OCI-LY1 (cell line): ENCODE results near the gene KCNN2.

Experiments
- H2AFZ ChIP-seq: fragments of 200-600 bp; sonication (generic), shearing (Covaris generic); 2 replicates; pipeline ENCODE4 v1.6.0; 2014; ENCODE audit warnings: antibody characterized with exemption, mild to moderate bottlenecking, low read length
- H3F3A ChIP-seq: fragments of 200-600 bp; sonication (generic), shearing (Covaris generic); 2 replicates; pipeline ENCODE4 v1.6.0; 2014; ENCODE audit warnings: mild to moderate bottlenecking, antibody characterized with exemption, low read length, moderate library complexity; ENCODE audit not compliant: insufficient read depth
- H3K27ac ChIP-seq: fragments of 200-600 bp; sonication (generic); 2 replicates; pipeline ENCODE4 v1.5.1; 2014; ENCODE audit warnings: low read length, mixed run types, mild to moderate bottlenecking, low read depth; ENCODE audit not compliant: poor library complexity, severe bottlenecking
- H3K27me3 ChIP-seq: fragments of 200-600 bp; sonication (generic); 2 replicates; pipeline ENCODE4 v1.6.0; 2014; ENCODE audit warnings: antibody characterized with exemption, mild to moderate bottlenecking, low read length, moderate library complexity; ENCODE audit not compliant: insufficient read depth
- H3K36me3 ChIP-seq: fragments of 200-600 bp; sonication (generic); 2 replicates; pipeline ENCODE4 v1.6.1; 2014; ENCODE audit warnings: mild to moderate bottlenecking, antibody characterized with exemption, low read length, moderate library complexity, mixed read lengths; ENCODE audit not compliant: insufficient read depth
- H3K4me1 ChIP-seq: fragments of 200-600 bp; sonication (generic); 2 replicates; pipeline ENCODE4 v1.5.1; 2014; ENCODE audit warnings: mild to moderate bottlenecking, low read length, moderate library complexity; ENCODE audit not compliant: insufficient read depth, severe bottlenecking
- H3K4me2 ChIP-seq: fragments of 200-600 bp; sonication (generic), shearing (Covaris generic); 2 replicates; pipeline ENCODE4 v1.6.1; 2014; ENCODE audit warnings: low read length
- H3K4me3 ChIP-seq: fragments of 200-600 bp; sonication (generic); 2 replicates; pipeline ENCODE4 v1.5.1; 2014; ENCODE audit warnings: low read length, low read depth, mild to moderate bottlenecking, mixed read lengths; ENCODE audit not compliant: poor library complexity, severe bottlenecking
- H3K79me2 ChIP-seq: fragments of 200-600 bp; shearing (Covaris generic); 2 replicates; pipeline ENCODE4 v1.6.1; 2016; ENCODE audit warnings: mixed run types, low read length, mixed read lengths; ENCODE audit not compliant: insufficient read depth
- H3K9ac ChIP-seq: fragments of 200-600 bp; sonication (generic), shearing (Covaris generic); 2 replicates; pipeline ENCODE4 v1.6.1; 2014; ENCODE audit warnings: mild to moderate bottlenecking, low read length, mixed read lengths
- H3K9me2 ChIP-seq: fragments of 200-600 bp; sonication (generic), shearing (Covaris generic); 2 replicates; pipeline ENCODE4 v1.6.1; 2014; ENCODE audit warnings: low read depth, mild to moderate bottlenecking, low read length, mixed read lengths
- H3K9me3 ChIP-seq: fragments of 200-600 bp; shearing (Covaris generic); 2 replicates; pipeline ENCODE4 v1.6.1; 2014; ENCODE audit warnings: low read length, mixed read lengths
- H4K20me1 ChIP-seq: fragments of 200-600 bp; sonication (generic), shearing (Covaris generic); 2 replicates; pipeline ENCODE4 v1.6.0; 2016; ENCODE audit warnings: mild to moderate bottlenecking, low read length; ENCODE audit not compliant: insufficient read depth
- CTCF ChIP-seq: fragments of 200-600 bp; sonication (generic), shearing (Covaris generic); IDR thresholded peaks from 2 replicates; pipeline ENCODE4 v1.5.1; 2017; ENCODE audit warnings: mild to moderate bottlenecking, antibody characterized with exemption, low read length, moderate library complexity, mixed read lengths
- EZH2 ChIP-seq: fragments of 200-600 bp; sonication (generic), shearing (Covaris generic); IDR thresholded peaks from 2 replicates; pipeline ENCODE4 v1.8.0; 2017; ENCODE audit warnings: borderline replicate concordance, mixed run types, mild to moderate bottlenecking, antibody characterized with exemption, low read length, moderate library complexity, mixed read lengths

The KCNN2 gene

GRCh38 chr5:114447084-114447773 lies 85.4 kb downstream of the KCNN2 start:
- H3K4me3 ChIP-seq, result no peak overlapping the region
- no peak overlapping the region for H2AFZ ChIP-seq
- no peak overlapping the region for H3K4me2 ChIP-seq
- no peaks in the 10 kb centered on the region for H3K27me3 ChIP-seq
- H3K27ac ChIP-seq, result no peak overlapping the region
- no peak overlapping the region for H3K9ac ChIP-seq
- no peaks in the 10 kb centered on the region for H3F3A ChIP-seq
- H3K9me2 ChIP-seq, result no peaks in the 10 kb centered on the region
- H3K79me2 ChIP-seq, result no peaks in the 10 kb centered on the region
- no peaks in the 10 kb centered on the region for H4K20me1 ChIP-seq
- H3K36me3 ChIP-seq, result no peaks in the 10 kb centered on the region
- H3K4me1 ChIP-seq, result no peaks in the 10 kb centered on the region
- TF ChIP-seq CTCF (peak; percentile 16; the same call in 1 of the 2 replicates), EZH2 (no peak)
- H3K9me3 ChIP-seq, result no peaks in the 10 kb centered on the region

GRCh38 chr5:114448481-114448880 lies 86.6 kb downstream of the KCNN2 start:
- H2AFZ ChIP-seq, result no peak overlapping the region
- no peak overlapping the region for H3K9ac ChIP-seq
- no peak overlapping the region for H3K27ac ChIP-seq
- no peak overlapping the region for H3K4me2 ChIP-seq
- H3K4me3 ChIP-seq, result no peak overlapping the region
- H3K4me1 ChIP-seq, result no peaks in the 10 kb centered on the region
- no peaks in the 10 kb centered on the region for H3K9me2 ChIP-seq
- H3K79me2 ChIP-seq, result no peaks in the 10 kb centered on the region
- no peaks in the 10 kb centered on the region for H3K36me3 ChIP-seq
- H3K9me3 ChIP-seq, result no peaks in the 10 kb centered on the region
- TF ChIP-seq CTCF (no peak), EZH2 (no peak)
- H3F3A ChIP-seq, result no peaks in the 10 kb centered on the region
- H3K27me3 ChIP-seq, result no peaks in the 10 kb centered on the region
- no peaks in the 10 kb centered on the region for H4K20me1 ChIP-seq

GRCh38 chr5:114449860-114450421 lies 88.1 kb downstream of the KCNN2 start:
- no peaks in the 10 kb centered on the region for H3K36me3 ChIP-seq
- H3K4me1 ChIP-seq, result no peaks in the 10 kb centered on the region
- no peak overlapping the region for H3K27ac ChIP-seq
- H3K9me3 ChIP-seq, result no peaks in the 10 kb centered on the region
- H3K4me2 ChIP-seq, result no peak overlapping the region
- no peak overlapping the region for H3K4me3 ChIP-seq
- H3K9ac ChIP-seq, result no peak overlapping the region
- no peaks in the 10 kb centered on the region for H3K27me3 ChIP-seq
- TF ChIP-seq CTCF, result peak; percentile 79
- no peak for TF ChIP-seq EZH2
- no peaks in the 10 kb centered on the region for H3K79me2 ChIP-seq
- no peak overlapping the region for H2AFZ ChIP-seq
- no peaks in the 10 kb centered on the region for H4K20me1 ChIP-seq
- no peaks in the 10 kb centered on the region for H3F3A ChIP-seq
- no peaks in the 10 kb centered on the region for H3K9me2 ChIP-seq
